Measurements from ENCODE around the gene ABCF1.

DNA sequence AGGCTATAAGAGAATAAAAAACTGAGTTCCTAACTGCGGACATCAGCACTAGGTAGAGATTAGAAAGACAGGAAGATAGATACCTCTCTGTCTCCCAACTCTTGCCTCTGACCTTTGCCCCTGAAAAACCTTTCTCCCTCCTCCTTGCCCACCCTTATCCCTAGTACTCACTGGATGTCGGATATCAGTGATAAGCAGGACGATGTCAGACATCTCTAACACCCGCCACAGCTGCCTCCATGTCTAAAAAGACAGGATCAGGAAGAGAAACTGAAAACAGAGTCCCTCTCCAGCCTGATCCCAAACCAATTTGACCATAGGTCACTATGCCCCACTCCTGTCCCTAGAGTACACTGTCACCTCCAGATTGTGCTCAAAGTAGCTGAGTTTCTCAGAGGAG lies 16.8 kb upstream of the ABCF1 start:
- TF ChIP-seq CTCF (IDR thresholded peaks at IDR 0.05) (no peak), POLR2A (IDR thresholded peaks at IDR 0.05) (no peak)

Data from lower leg skin (tissue), 3 donors.